IMR-90 (cell line): ENCODE measurements around the gene SH3RF3.

ENCODE experiments used
- MAFK ChIP-seq: IDR thresholded peaks from 2 replicates; pipeline ENCODE4 v1.6.1; 2012; ENCODE audit warnings: low read depth, low read length, improper control_type of control experiment
- MAZ ChIP-seq: IDR thresholded peaks from 2 replicates; pipeline ENCODE4 v1.6.1; 2012; ENCODE audit warnings: low read depth, mild to moderate bottlenecking, low read length, improper control_type of control experiment, moderate library complexity, borderline replicate concordance
- MXI1 ChIP-seq: IDR thresholded peaks from 2 replicates; pipeline ENCODE4 v1.6.1; 2012; ENCODE audit warnings: low read depth, mild to moderate bottlenecking, low read length, moderate library complexity, borderline replicate concordance
- POLR2A ChIP-seq: IDR thresholded peaks from 2 replicates; pipeline ENCODE4 v1.6.1; 2012; ENCODE audit warnings: mild to moderate bottlenecking, low read depth, low read length
- RFX5 ChIP-seq: IDR thresholded peaks from 2 replicates; pipeline ENCODE4 v1.8.0; 2012; ENCODE audit warnings: low read depth, mild to moderate bottlenecking, low read length, moderate library complexity
- SMC3 ChIP-seq: fragments of 150-350 bp; IDR thresholded peaks from 2 replicates; pipeline ENCODE4 v1.6.1; 2016; ENCODE audit warnings: low read depth, mild to moderate bottlenecking, antibody characterized with exemption, low read length, moderate library complexity
- TF ChIP-seq, protein P1 (sequence below): conservative IDR thresholded peaks from 2 replicates; pipeline ENCODE4 v1.5.1; 2012; ENCODE audit warnings: mild to moderate bottlenecking, low read depth, low read length, improper control_type of control experiment

DNA sequence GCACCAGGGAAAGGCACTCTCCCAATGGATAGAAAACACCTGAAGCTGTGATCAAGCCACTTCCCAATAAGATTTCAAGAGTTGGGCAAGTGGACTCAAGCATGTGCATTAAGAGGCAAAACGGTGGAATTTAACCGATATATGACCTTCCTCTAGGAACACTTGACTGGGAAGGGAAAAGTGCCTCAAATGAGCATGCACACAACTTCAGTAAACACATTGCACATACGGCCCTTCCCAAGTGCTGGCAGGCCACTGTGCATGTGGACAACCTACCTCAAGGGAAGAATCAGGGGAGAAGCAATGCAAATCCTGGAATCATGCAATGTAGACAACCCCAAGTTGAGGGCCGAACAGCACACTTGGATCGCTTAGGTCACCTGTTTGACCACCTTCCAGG, 23.9 kb upstream of the SH3RF3 start:
- TF ChIP-seq, protein P1, sequence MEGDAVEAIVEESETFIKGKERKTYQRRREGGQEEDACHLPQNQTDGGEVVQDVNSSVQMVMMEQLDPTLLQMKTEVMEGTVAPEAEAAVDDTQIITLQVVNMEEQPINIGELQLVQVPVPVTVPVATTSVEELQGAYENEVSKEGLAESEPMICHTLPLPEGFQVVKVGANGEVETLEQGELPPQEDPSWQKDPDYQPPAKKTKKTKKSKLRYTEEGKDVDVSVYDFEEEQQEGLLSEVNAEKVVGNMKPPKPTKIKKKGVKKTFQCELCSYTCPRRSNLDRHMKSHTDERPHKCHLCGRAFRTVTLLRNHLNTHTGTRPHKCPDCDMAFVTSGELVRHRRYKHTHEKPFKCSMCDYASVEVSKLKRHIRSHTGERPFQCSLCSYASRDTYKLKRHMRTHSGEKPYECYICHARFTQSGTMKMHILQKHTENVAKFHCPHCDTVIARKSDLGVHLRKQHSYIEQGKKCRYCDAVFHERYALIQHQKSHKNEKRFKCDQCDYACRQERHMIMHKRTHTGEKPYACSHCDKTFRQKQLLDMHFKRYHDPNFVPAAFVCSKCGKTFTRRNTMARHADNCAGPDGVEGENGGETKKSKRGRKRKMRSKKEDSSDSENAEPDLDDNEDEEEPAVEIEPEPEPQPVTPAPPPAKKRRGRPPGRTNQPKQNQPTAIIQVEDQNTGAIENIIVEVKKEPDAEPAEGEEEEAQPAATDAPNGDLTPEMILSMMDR: no peak
- no peak for TF ChIP-seq MAZ
- TF ChIP-seq POLR2A: no peak
- TF ChIP-seq RFX5: no peak
- TF ChIP-seq SMC3: no peak
- TF ChIP-seq MAFK: no peak
- no peak for TF ChIP-seq MXI1
